WERI-Rb-1 (cell line): ENCODE data around the gene CASZ1.

Source experiments
- DNase-seq: peaks from one replicate; pipeline ENCODE4 v3.0.0-alpha.2; 2020
- H3K27ac ChIP-seq: fragments of 250-450 bp; sonication (Bioruptor Pico); 2 replicates; pipeline ENCODE4 v1.5.1; 2020; ENCODE audit warnings: mild to moderate bottlenecking, moderate library complexity
- H3K27me3 ChIP-seq: fragments of 250-450 bp; sonication (Bioruptor Pico); 2 replicates; pipeline ENCODE4 v1.5.1; 2021; ENCODE audit warnings: mild to moderate bottlenecking, low read depth, moderate library complexity; ENCODE audit not compliant: insufficient read depth, severe bottlenecking
- H3K36me3 ChIP-seq: fragments of 250-450 bp; sonication (Bioruptor Pico); 2 replicates; pipeline ENCODE4 v1.5.1; 2020; ENCODE audit warnings: mild to moderate bottlenecking, moderate library complexity
- H3K4me3 ChIP-seq: 2 replicates; pipeline ENCODE4 v1.5.1; 2011; ENCODE audit warnings: low read depth, mild to moderate bottlenecking, control low read depth, low read length
- H3K9me3 ChIP-seq: fragments of 250-450 bp; sonication (Bioruptor Pico); 2 replicates; pipeline ENCODE4 v1.5.1; 2021; ENCODE audit warnings: mild to moderate bottlenecking, moderate library complexity; ENCODE audit not compliant: severe bottlenecking
- TF ChIP-seq, protein P1 (sequence below): IDR thresholded peaks from 2 replicates; pipeline ENCODE4 v1.5.1; 2011; ENCODE audit warnings: low read depth, mild to moderate bottlenecking, control low read depth, inconsistent platforms, low read length

The CASZ1 gene

DNA sequence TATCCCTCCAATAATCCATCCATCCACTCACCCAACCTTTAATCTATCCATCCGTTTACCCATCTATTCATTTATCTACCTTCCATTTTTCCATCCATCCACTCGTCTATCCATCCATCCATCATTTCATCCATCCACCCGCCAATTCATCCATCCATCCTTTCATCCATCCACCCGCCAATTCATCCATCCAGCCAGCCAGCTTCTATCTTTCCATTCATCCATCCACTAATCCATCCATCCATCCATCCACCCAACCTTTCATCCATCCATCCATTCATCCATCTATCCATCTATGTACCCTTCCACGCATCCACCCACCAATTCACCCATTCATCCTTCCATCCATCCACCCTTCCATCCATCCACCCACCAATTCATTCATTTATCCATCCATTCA is 10.5 kb upstream of the CASZ1 start:
- no peak for DNase-seq
- Histone ChIP-seq H3K36me3 (no peaks in the 10 kb centered on the region), H3K9me3 (no peaks in the 10 kb centered on the region), H3K4me3 (no peak overlapping the region), H3K27ac (no peak overlapping the region), H3K27me3 (no peaks in the 10 kb centered on the region)
- TF ChIP-seq, protein P1, sequence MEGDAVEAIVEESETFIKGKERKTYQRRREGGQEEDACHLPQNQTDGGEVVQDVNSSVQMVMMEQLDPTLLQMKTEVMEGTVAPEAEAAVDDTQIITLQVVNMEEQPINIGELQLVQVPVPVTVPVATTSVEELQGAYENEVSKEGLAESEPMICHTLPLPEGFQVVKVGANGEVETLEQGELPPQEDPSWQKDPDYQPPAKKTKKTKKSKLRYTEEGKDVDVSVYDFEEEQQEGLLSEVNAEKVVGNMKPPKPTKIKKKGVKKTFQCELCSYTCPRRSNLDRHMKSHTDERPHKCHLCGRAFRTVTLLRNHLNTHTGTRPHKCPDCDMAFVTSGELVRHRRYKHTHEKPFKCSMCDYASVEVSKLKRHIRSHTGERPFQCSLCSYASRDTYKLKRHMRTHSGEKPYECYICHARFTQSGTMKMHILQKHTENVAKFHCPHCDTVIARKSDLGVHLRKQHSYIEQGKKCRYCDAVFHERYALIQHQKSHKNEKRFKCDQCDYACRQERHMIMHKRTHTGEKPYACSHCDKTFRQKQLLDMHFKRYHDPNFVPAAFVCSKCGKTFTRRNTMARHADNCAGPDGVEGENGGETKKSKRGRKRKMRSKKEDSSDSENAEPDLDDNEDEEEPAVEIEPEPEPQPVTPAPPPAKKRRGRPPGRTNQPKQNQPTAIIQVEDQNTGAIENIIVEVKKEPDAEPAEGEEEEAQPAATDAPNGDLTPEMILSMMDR: no peak

DNA sequence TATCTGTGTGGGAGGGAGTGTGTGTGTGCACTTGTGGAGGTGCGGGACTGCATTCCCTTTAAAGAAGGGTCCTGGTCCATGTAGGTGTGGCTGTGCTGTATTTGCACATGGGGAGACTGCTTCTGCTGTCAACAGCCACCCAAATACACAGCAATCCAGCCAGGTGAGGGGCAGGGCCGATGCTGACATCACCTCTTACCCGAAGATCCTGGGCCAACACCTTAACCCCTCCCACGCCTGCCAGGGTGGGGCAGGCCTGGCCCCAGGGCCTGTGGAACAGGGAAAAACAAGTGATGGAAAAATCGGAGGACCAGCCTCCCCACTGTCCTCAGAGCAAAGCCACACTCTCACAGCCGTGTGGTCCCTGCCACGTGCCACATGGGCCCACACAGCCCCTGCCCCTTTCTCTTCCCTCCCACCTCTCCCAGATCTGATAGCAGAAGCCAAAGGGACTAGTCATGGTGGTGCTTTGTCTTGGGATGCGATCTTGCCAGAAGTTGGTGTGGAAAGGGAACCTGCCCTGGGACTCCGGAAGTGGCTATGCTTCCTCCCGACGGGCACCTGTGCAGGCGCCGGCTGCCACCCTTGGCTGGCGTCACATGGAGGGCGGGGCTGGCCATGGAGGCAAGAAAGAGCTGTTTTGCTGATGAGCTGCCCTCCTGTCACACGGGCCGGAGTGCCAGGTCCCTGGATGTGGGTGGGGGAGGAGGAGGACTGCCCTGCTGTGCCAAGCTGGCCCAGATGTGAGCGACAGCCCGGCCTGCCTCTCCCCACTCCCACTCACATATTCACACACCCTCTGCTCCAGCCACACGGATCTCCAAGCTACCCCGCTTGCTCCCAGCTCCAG is 7.8 kb upstream of the CASZ1 start:
- Histone ChIP-seq H3K4me3 (no peak overlapping the region), H3K9me3 (no peaks in the 10 kb centered on the region), H3K27me3 (no peaks in the 10 kb centered on the region), H3K36me3 (no peaks in the 10 kb centered on the region), H3K27ac (no peak overlapping the region)
- TF ChIP-seq, protein P1: no peak
- no peak for DNase-seq

DNA sequence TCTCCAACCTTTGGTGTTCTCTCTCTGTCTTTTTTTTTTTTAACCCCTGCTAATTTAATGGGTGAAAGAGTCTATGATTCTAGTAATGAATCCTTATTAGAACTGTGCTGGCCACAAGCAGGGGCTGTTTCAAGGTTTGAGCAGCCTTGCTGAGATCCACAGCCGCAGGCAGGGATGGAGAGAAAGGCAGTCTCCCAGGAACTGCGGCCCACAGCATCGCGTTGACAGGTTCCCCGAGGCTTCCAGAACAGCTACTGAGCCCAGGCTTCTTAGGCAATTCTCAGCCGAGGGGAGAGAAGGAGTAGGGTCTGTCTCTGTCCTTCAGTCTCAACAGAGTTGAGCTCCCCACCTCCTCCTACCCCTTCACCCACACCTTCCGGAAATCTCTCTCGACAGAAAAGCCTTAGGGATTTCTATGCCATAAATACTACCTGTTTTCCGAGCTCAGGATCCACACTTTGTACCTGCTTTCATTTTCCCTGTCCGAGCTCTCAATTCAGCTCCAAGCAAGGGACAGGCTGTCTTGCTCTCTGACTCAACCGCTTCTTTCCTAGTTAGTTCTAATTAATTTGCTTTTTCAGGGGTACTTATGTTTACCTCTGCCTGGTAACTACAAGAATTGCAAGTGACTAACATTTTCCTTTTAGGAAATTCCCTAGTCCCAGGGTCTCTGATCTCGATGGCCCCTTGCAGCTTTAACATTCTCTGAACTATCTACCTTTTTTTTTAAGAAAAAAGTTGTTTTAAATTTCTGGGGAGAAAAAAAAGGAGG is 6.7 kb upstream of the CASZ1 start:
- H3K27me3 ChIP-seq: no peaks in the 10 kb centered on the region
- TF ChIP-seq, protein P1: no peak
- no peak overlapping the region for H3K27ac ChIP-seq
- H3K9me3 ChIP-seq: no peaks in the 10 kb centered on the region
- no peaks in the 10 kb centered on the region for H3K36me3 ChIP-seq
- no peak for DNase-seq
- no peak overlapping the region for H3K4me3 ChIP-seq

DNA sequence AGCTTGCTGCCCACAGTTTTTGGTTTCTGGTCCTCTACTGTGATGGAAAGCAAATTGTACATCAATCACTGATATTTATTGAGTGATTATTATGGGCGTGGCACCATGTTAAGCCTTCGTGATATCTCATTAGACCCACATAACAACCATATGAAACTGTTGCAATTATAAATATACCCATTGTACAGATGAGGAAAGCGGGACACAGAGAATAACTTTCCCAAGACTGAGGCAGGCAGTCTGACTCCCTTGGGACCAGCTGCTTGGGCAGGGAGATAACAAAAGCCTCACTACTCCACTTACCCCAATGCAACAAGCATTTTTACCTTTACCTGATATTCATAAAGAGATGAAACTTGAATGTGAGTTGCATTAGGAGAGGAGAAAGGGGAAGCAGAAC is 4.3 kb upstream of the CASZ1 start:
- TF ChIP-seq, protein P1: no peak
- H3K9me3 ChIP-seq: no peaks in the 10 kb centered on the region
- no peaks in the 10 kb centered on the region for H3K27me3 ChIP-seq
- no peak overlapping the region for H3K4me3 ChIP-seq
- H3K27ac ChIP-seq: no peak overlapping the region
- no peaks in the 10 kb centered on the region for H3K36me3 ChIP-seq
- no peak for DNase-seq

DNA sequence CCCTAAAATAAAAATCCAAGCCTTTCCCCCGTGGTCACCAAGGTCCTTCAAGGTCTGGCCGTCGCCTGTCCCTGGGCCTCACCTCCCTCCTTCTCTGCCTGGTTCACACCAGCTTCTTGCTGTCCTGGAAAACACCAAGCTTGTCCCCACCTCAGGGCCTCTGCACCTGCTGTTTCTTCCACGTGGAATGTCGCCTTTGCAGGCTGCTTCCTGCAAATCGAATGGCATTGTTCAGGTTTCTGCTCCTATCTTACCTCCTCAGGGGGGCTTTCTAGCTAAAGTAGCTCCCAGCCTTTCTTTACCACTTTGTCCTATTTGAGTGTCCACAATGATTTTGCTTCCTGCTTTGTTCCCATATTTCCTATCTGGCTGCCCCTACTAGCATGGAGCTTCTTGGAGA is 3.3 kb upstream of the CASZ1 start:
- Histone ChIP-seq H3K27ac (no peak overlapping the region), H3K27me3 (no peaks in the 10 kb centered on the region), H3K4me3 (no peak overlapping the region), H3K9me3 (no peaks in the 10 kb centered on the region), H3K36me3 (no peaks in the 10 kb centered on the region)
- TF ChIP-seq, protein P1: no peak
- DNase-seq: no peak
